Caco-2 (cell line): ENCODE data around the gene BCL2. TPM values are rescaled to one million over a fixed set of nuclear protein-coding genes. Genes with fewer than 3 reads are reported as not detected.

Experiments
- BruUV-seq: library from RNA; stranded (reverse); fragments of 400-500 nt; replicated peaks from 2 replicates; lab custom pipeline; 2021; lab: Mats Ljungman, UMichigan
- CTCF ChIA-PET: fragments of 300-600 bp; sonication (Branson Sonifier 250); formaldehyde crosslinking; loops from one replicate; lab custom pipeline; 2022; ENCODE audit warnings: antibody characterized with exemption; lab: Charles Lee
- POLR2A ChIA-PET: fragments of 300-600 bp; sonication (Branson Sonifier 250); formaldehyde crosslinking; loops from one replicate; lab custom pipeline; 2022; ENCODE audit warnings: antibody characterized with exemption; lab: Charles Lee
- DNase-seq, 2 experiments: peaks; one replicate each; pipeline versions ENCODE4 v3.0.0 to v3.0.0-alpha.2; 2020 to 2022
- H3K27me3 ChIP-seq: replicated peaks from 2 replicates; pipeline ENCODE4 v1.6.0; 2011; ENCODE audit warnings: low read length; ENCODE audit not compliant: control insufficient read depth, insufficient read depth
- H3K36me3 ChIP-seq: 2 replicates; pipeline ENCODE4 v1.5.1; 2011; ENCODE audit warnings: low read length; ENCODE audit not compliant: control insufficient read depth, insufficient read depth
- H3K4me1 ChIP-seq: fragments of 250-450 bp; sonication (Bioruptor Pico); 2 replicates; pipeline ENCODE4 v1.5.1; 2020; ENCODE audit warnings: mild to moderate bottlenecking
- H3K4me3 ChIP-seq: 2 replicates; pipeline ENCODE4 v1.5.1; 2011; ENCODE audit warnings: low read depth, mild to moderate bottlenecking, control low read depth, low read length
- H3K9me3 ChIP-seq: fragments of 250-450 bp; sonication (Bioruptor Pico); 2 replicates; pipeline ENCODE4 v1.5.1; 2020; ENCODE audit warnings: mild to moderate bottlenecking, moderate library complexity
- H3K27ac Mint-ChIP-seq: one replicate; pipeline ENCODE4 v1.8.0; 2022; ENCODE audit warnings: mixed read lengths; ENCODE audit not compliant: unreplicated experiment
- H3K27me3 Mint-ChIP-seq: one replicate; pipeline ENCODE4 v1.8.0; 2022; ENCODE audit warnings: mixed read lengths; ENCODE audit not compliant: insufficient read depth, unreplicated experiment
- H3K36me3 Mint-ChIP-seq: one replicate; pipeline ENCODE4 v1.8.0; 2022; ENCODE audit warnings: mild to moderate bottlenecking, mixed read lengths; ENCODE audit not compliant: insufficient read depth, unreplicated experiment
- H3K4me1 Mint-ChIP-seq: one replicate; pipeline ENCODE4 v1.8.0; 2022; ENCODE audit warnings: low read depth, mixed read lengths; ENCODE audit not compliant: unreplicated experiment
- H3K4me3 Mint-ChIP-seq: one replicate; pipeline ENCODE4 v1.8.0; 2022; ENCODE audit warnings: mild to moderate bottlenecking, moderate library complexity, mixed read lengths; ENCODE audit not compliant: unreplicated experiment
- H3K9me3 Mint-ChIP-seq: one replicate; pipeline ENCODE4 v1.8.0; 2022; ENCODE audit warnings: mixed read lengths; ENCODE audit not compliant: unreplicated experiment
- intact Hi-C: fragments of 100-400 bp; cut with micrococcal nuclease; formaldehyde crosslinking; loops from one replicate; pipeline ENCODE4 v1.10.0; 2022; ENCODE audit not compliant: unreplicated experiment
- total RNA-seq: library from RNA; stranded (reverse); gene quantifications from 2 replicates; pipeline ENCODE4 v1.2.3, GENCODE V29; 2022
- TF ChIP-seq, protein P1 (sequence below), 2 experiments: fragments of 200-600 bp in 1 of 2; IDR thresholded peaks; 1 replicate in 1 of 2; 2 replicates in 1 of 2; pipeline versions ENCODE4 v1.5.1 to v1.8.0; 2011 to 2022; ENCODE audit warnings: antibody characterized with exemption in 1 of 2, control low read depth in 1 of 2, inconsistent platforms in 1 of 2, low read depth in 1 of 2, low read length in 1 of 2, mild to moderate bottlenecking in 1 of 2, moderate library complexity in 1 of 2; ENCODE audit not compliant: insufficient read depth in 1 of 2, severe bottlenecking in 1 of 2, unreplicated experiment in 1 of 2

The BCL2 gene
- total RNA-seq, 1 experiment from 2014 or later = 6.5 TPM

DNA sequence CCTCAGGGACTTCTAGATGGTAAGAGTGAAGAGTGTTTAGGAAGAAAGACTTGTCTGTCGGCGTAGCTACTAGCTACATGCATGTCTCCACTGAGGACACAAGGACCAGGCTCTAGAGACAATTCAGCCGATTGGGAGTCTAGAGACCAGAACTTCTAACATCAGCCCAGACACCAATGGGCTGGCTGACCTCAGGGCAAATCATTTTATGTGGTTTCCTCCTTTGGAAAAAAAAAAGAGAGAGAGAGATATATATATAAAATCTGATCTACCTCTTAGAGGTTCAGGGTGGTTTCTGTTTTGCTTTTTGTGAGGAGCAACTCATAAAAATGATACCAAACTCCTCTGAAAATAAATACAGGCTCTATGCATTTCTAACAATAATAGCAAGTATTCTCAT is 212.8 kb downstream of the BCL2 start:
- H3K27ac Mint-ChIP-seq = no peak overlapping the region
- no TSS peak for BruUV-seq
- no peaks in the 10 kb centered on the region for H3K36me3 Mint-ChIP-seq
- intact Hi-C loops = no loop called here
- POLR2A ChIA-PET = no interaction called here
- peaks cover 24% of the 10 kb centered on the region for H3K9me3 Mint-ChIP-seq
- Histone ChIP-seq H3K27me3 (no peaks in the 10 kb centered on the region), H3K36me3 (no peaks in the 10 kb centered on the region), H3K4me3 (no peak overlapping the region), H3K4me1 (no peaks in the 10 kb centered on the region), H3K9me3 (no peaks in the 10 kb centered on the region)
- peaks cover 7% of the 10 kb centered on the region for H3K4me1 Mint-ChIP-seq
- H3K27me3 Mint-ChIP-seq = no peaks in the 10 kb centered on the region
- H3K4me3 Mint-ChIP-seq = no peak overlapping the region
- TF ChIP-seq, protein P1, sequence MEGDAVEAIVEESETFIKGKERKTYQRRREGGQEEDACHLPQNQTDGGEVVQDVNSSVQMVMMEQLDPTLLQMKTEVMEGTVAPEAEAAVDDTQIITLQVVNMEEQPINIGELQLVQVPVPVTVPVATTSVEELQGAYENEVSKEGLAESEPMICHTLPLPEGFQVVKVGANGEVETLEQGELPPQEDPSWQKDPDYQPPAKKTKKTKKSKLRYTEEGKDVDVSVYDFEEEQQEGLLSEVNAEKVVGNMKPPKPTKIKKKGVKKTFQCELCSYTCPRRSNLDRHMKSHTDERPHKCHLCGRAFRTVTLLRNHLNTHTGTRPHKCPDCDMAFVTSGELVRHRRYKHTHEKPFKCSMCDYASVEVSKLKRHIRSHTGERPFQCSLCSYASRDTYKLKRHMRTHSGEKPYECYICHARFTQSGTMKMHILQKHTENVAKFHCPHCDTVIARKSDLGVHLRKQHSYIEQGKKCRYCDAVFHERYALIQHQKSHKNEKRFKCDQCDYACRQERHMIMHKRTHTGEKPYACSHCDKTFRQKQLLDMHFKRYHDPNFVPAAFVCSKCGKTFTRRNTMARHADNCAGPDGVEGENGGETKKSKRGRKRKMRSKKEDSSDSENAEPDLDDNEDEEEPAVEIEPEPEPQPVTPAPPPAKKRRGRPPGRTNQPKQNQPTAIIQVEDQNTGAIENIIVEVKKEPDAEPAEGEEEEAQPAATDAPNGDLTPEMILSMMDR (IDR thresholded peaks at IDR 0.05; ENCODE audit: insufficient read depth in 1 of 2, low read depth in 1 of 2, low read length in 1 of 2, severe bottlenecking in 1 of 2, unreplicated experiment in 1 of 2) = no peak
- CTCF ChIA-PET = no interaction called here
- no peak for DNase-seq

DNA sequence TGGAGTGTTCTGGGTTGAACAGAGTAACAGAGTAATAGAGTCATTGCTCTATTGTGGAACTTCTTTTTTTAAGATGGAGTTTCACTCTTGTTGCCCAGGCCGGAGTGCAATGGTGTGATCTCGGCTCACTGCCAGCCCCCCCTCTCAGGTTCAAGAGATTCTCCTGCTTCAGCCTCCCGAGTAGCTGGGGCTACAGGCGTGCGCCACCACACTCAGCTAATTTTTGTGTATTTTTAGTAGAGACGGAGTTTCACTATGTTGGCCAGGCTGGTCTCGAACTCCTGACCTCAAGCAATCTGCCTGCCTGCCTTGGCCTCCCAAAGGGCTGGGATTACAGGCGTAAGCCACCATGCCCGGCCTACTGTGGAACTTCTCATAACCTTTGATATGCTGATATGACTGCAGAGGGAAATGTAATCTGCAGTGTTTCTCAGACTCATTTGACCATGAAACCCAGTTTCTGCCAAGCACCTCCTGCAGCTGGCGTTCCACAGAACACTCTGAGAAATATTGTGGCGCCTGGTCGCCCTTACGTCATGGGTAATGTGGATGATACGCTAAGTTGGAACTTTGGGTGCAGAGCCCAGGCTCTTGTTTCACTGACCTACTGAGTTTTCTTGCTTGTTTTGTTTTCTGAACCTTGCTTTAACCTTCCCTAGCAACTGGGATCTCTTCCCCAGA is 213.8 kb downstream of the BCL2 start:
- no peak overlapping the region for H3K4me3 Mint-ChIP-seq
- H3K9me3 Mint-ChIP-seq = peaks cover 24% of the 10 kb centered on the region
- intact Hi-C loops = no loop called here
- BruUV-seq = no TSS peak
- CTCF ChIA-PET = no interaction called here
- Histone ChIP-seq H3K36me3 (no peaks in the 10 kb centered on the region), H3K9me3 (no peaks in the 10 kb centered on the region), H3K27me3 (no peaks in the 10 kb centered on the region), H3K4me1 (peaks cover 4% of the 10 kb centered on the region), H3K4me3 (no peak overlapping the region)
- H3K27ac Mint-ChIP-seq = no peak overlapping the region
- peaks cover 1% of the 10 kb centered on the region for H3K36me3 Mint-ChIP-seq
- H3K4me1 Mint-ChIP-seq = peaks cover 7% of the 10 kb centered on the region
- no peaks in the 10 kb centered on the region for H3K27me3 Mint-ChIP-seq
- no peak for DNase-seq
- POLR2A ChIA-PET = no interaction called here
- TF ChIP-seq, protein P1 (IDR thresholded peaks at IDR 0.05; ENCODE audit: insufficient read depth in 1 of 2, low read depth in 1 of 2, low read length in 1 of 2, severe bottlenecking in 1 of 2, unreplicated experiment in 1 of 2) = no peak

DNA sequence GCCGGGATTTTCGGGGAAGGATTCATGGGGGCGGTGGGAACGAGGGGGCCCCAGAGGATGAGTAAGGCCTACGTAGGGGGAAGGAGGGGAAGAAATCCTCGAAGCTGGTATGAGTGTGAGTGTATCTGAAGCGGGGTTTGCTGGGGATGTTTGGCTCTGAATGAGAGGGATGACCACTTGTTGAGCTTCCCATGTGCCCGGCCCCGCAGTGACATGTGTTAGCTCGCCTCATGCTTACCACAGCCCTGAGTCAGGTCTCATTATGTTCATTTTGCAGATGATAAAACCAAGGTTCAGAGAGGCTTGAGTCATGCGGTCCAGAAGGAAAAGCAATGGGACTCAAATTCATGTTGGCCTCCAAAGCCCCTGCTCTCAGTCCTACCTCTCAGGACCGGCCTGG is 214.7 kb downstream of the BCL2 start:
- peaks cover 8% of the 10 kb centered on the region for H3K4me1 Mint-ChIP-seq
- H3K9me3 ChIP-seq = no peaks in the 10 kb centered on the region
- H3K27me3 Mint-ChIP-seq = no peaks in the 10 kb centered on the region
- POLR2A ChIA-PET = no interaction called here
- intact Hi-C loops = no loop called here
- BruUV-seq = no TSS peak
- H3K9me3 Mint-ChIP-seq = peaks cover 24% of the 10 kb centered on the region
- TF ChIP-seq, protein P1 (IDR thresholded peaks at IDR 0.05; ENCODE audit: insufficient read depth in 1 of 2, low read depth in 1 of 2, low read length in 1 of 2, severe bottlenecking in 1 of 2, unreplicated experiment in 1 of 2) = no peak
- H3K36me3 ChIP-seq = no peaks in the 10 kb centered on the region
- H3K36me3 Mint-ChIP-seq = peaks cover 4% of the 10 kb centered on the region
- H3K27ac Mint-ChIP-seq = no peak overlapping the region
- DNase-seq = no peak
- CTCF ChIA-PET = no interaction called here
- no peak overlapping the region for H3K4me3 ChIP-seq
- peaks cover 13% of the 10 kb centered on the region for H3K4me1 ChIP-seq
- no peaks in the 10 kb centered on the region for H3K27me3 ChIP-seq
- no peak overlapping the region for H3K4me3 Mint-ChIP-seq
